Ectodermal cell (in vitro differentiated cells): ENCODE data around the gene RIOK1.
"Not testable (repeated sequence)": the region's sequence is repeated elsewhere in the genome, so short reads cannot be mapped to it uniquely, and the experiment has no call there.

Experiments used
- H3K27ac ChIP-seq: 2 replicates; pipeline ENCODE4 v1.7.0; 2013; ENCODE audit warnings: mild to moderate bottlenecking, low read depth, low read length; ENCODE audit not compliant: insufficient read depth, poor library complexity, severe bottlenecking
- H3K27me3 ChIP-seq: 2 replicates; pipeline ENCODE4 v1.7.0; 2013; ENCODE audit warnings: mild to moderate bottlenecking, low read length; ENCODE audit not compliant: insufficient read depth, control insufficient read depth, poor library complexity, severe bottlenecking
- H3K36me3 ChIP-seq: one replicate; pipeline ENCODE4 v1.7.0; 2013; ENCODE audit warnings: low read length; ENCODE audit not compliant: control insufficient read depth, insufficient read depth
- H3K4me1 ChIP-seq: one replicate; pipeline ENCODE4 v1.7.0; 2013; ENCODE audit warnings: low read length; ENCODE audit not compliant: control insufficient read depth, insufficient read depth
- H3K4me3 ChIP-seq: 2 replicates; pipeline ENCODE4 v1.7.0; 2013; ENCODE audit warnings: low read depth, low read length, control low read depth; ENCODE audit not compliant: insufficient read depth
- H3K9me3 ChIP-seq: 2 replicates; pipeline ENCODE4 v1.7.0; 2013; ENCODE audit warnings: mild to moderate bottlenecking, low read length, moderate library complexity; ENCODE audit not compliant: control insufficient read depth
- WGBS, 2 experiments: methylation state at CpG; one replicate each; pipeline ENCODE4 v1.1.7; 2013; ENCODE audit warnings: missing lambda C conversion rate in 2 of 2; 5-methylcytosine and 5-hydroxymethylcytosine counted together

Gene RIOK1

DNA sequence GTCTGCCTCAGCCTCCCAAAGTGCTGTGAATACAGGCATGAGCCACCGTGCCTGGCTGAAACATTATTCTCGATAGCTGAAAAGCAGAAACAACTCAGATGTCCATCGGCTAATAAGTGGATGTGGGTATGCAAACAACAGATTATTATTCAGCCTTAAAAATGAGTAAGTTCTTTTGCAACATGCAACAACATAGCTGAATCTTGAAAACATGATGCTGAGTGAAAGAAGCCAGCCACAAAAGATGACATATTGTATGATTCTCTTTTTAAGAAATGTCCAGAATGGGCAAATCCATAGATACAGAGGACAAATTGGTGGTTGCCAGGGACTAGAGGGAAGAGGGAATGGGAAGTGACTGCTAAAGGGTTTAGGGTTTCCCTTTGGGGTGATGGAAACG is 61.7 kb downstream of the RIOK1 start:
- H3K27me3 ChIP-seq = peaks cover 3% of the 10 kb centered on the region
- WGBS, 2 experiments = 71 to 83% methylated on average over 3 to 4 of the region's 4 CpGs
- H3K36me3 ChIP-seq = no peaks in the 10 kb centered on the region
- no peaks in the 10 kb centered on the region for H3K9me3 ChIP-seq
- H3K4me3 ChIP-seq = no peak overlapping the region
- no peak overlapping the region for H3K27ac ChIP-seq
- H3K4me1 ChIP-seq = no peaks in the 10 kb centered on the region

DNA sequence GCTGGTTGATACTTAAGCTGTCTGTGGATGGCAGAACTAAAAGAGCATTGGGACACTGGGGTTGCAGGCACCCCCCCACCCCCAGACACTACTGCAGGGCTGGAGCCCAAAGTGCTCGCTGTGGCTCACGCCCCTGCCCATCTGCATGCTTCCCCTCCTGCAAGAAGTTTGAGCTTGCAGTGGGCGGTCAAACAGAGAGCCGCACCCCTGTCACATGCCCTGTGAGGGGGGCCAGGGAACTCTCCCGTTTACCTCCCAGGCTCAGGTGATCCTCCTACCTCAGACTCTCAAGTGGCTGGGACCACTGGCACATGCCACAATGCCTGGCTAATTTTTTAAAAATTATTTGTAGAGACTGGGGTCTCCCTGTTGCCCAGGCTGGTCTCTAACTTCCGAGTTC is 63.3 kb downstream of the RIOK1 start:
- Histone ChIP-seq H3K4me3 (no peak overlapping the region), H3K27ac (no peak overlapping the region), H3K9me3 (no peaks in the 10 kb centered on the region), H3K36me3 (no peaks in the 10 kb centered on the region), H3K4me1 (no peaks in the 10 kb centered on the region), H3K27me3 (peaks cover 3% of the 10 kb centered on the region)
- 76 to 78% methylated on average over 6 of the region's 6 CpGs for WGBS, 2 experiments

DNA sequence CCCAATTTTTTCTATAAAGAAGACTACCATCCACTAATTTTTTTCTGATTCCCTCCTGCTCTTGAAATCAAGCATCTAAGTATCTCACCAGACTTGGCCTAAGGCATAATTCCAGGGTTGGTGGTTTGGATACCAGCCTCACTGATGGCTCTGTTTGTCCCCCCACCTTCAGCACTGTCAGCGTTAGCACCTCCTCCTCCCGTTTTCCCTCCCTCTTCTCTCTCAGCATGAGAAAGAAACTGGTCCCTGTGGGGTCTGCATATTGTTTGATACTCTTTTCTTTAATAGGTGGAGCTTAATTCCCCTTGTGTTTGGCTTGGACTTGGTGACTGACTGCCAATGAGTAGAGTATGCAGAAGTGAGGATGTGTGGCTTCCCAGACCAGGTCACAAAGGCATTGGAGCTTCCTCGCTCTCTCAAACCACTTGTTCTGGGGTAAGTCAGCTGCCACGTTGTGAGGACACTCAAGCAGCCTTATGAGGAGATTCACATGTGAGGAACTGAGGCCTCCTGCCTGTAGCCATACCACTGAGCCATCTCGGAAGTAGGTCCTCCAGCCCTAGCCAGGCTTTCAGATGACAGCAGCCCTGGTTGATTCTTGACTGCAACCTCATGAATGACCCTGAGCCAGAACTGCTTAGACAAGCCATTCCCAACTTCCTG is 65.2 kb downstream of the RIOK1 start:
- 40 to 51% methylated on average over 5 of the region's 5 CpGs for WGBS, 2 experiments

DNA sequence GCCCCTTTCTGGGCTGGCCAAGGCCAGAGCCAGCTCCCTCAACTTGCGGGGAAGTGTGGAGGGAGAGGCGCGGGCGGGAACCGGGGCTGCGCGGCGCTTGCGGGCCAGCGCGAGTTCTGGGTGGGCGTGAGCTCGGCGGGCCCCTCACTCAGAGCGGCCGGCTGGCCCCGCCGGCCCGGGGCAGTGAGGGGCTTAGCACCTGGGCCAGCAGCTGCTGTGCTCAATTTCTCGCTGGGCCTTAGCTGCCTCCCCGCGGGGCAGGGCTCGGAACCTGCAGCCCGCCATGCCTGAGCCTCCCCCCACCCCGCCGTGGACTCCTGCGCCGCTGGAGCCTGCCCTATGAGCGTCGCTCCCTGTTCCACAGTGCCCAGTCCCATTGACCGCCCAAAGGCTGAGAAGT is 66.7 kb downstream of the RIOK1 start:
- 94 to 95% methylated on average over 31 of the region's 31 CpGs for WGBS, 2 experiments

More for the DNA sequence above, 65.2 kb downstream of the RIOK1 start:
- H3K4me3 ChIP-seq = no peak overlapping the region
- no peaks in the 10 kb centered on the region for H3K36me3 ChIP-seq
- H3K9me3 ChIP-seq = no peaks in the 10 kb centered on the region
- H3K27me3 ChIP-seq = no peaks in the 10 kb centered on the region
- H3K27ac ChIP-seq = no peak overlapping the region
- H3K4me1 ChIP-seq = no peaks in the 10 kb centered on the region

GRCh38 chr6:7461416-7461815 is 71.8 kb downstream of the RIOK1 start:
- no peaks in the 10 kb centered on the region for H3K9me3 ChIP-seq
- WGBS, 2 experiments = 94 to 96% methylated on average over 4 of the region's 4 CpGs
- H3K36me3 ChIP-seq = no peaks in the 10 kb centered on the region
- no peak overlapping the region for H3K27ac ChIP-seq
- H3K27me3 ChIP-seq = no peaks in the 10 kb centered on the region
- H3K4me3 ChIP-seq = no peak overlapping the region
- H3K4me1 ChIP-seq = peaks cover 6% of the 10 kb centered on the region

More for the DNA sequence above, 66.7 kb downstream of the RIOK1 start:
- not testable (repeated sequence) for H3K4me3 ChIP-seq, H3K4me1 ChIP-seq, H3K27ac ChIP-seq, H3K36me3 ChIP-seq, H3K9me3 ChIP-seq, H3K27me3 ChIP-seq

DNA sequence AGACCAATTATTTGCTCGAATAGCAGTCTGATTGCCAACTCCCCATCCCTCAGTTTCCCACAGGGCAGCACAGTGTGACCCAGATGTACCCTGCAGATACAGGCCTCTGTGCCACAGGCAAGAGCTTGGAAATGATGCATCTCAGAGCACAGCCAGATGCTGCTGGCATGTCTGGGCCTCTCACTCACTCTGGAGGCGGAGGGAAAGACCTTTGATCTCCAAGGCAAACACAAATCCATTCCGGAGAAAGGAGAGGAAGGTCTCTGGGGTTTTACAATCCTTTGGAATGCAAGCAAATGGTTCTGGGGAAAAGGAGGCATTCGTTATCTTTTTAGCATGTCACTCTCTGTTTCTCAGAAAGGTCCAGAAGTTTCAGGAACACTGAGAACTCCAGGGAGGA is 74.2 kb downstream of the RIOK1 start:
- no peak overlapping the region for H3K4me3 ChIP-seq
- no peaks in the 10 kb centered on the region for H3K9me3 ChIP-seq
- WGBS, 2 experiments = 15 to 25% methylated on average over 4 of the region's 4 CpGs
- no peaks in the 10 kb centered on the region for H3K27me3 ChIP-seq
- H3K4me1 ChIP-seq = peaks cover 17% of the 10 kb centered on the region
- H3K36me3 ChIP-seq = no peaks in the 10 kb centered on the region
- no peak overlapping the region for H3K27ac ChIP-seq

DNA sequence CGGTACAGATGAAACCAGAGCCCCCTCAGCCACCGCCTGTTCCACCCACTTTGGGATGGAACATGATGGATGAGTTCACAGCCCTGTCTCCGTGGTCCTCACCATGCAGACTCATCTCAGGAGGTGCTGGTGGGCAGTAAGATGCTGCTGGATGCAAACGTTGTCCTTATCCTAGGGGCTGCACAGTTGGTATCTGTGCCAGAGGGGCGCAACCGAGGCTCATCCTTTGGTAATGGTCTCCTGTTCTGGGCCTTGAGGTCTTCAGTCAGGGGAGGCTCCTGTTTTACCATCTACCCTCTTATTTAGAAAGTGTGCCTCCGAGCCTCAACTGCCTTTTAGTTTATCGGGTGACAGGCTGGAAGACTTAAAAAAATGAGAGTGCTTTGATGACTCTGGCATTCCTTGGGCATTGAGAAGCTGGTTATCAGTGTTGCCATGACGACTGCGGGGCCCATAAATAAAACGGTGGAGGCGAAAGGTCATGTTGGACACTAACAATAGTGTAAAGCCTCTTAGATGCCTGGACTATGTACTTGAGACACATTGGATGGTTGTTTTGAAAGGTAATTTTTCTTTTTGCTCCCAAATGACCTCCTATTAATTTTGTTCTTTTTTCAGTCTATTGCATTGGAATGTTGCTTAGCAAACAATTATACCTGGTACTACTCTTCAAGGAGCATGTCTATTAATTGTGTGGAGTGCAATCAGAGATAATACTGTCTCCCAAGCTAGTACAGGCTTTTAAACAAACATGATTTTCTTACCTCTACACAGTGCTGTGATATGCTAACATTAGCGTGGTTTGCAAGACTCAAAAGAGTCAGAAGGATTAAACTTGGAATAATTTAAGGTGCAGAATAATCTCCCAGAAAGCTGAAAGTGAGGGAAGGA is 77.6 kb downstream of the RIOK1 start:
- no peaks in the 10 kb centered on the region for H3K9me3 ChIP-seq
- H3K4me3 ChIP-seq = no peak overlapping the region
- H3K27me3 ChIP-seq = no peaks in the 10 kb centered on the region
- WGBS, 2 experiments = 87 to 89% methylated on average over 13 of the region's 13 CpGs
- H3K36me3 ChIP-seq = no peaks in the 10 kb centered on the region
- peaks cover 17% of the 10 kb centered on the region for H3K4me1 ChIP-seq
- peak overlapping the region; percentile 33 for H3K27ac ChIP-seq
